CD4-positive, alpha-beta T cell treated with Interleukin-1 beta for 1 hour (primary cell): Measurements from ENCODE around the gene ZNF438.

Experiments
- DNase-seq, 2 donors: peaks; one replicate each; pipeline ENCODE4 v3.0.0-alpha.2; 2020 to 2022

Gene ZNF438

DNA sequence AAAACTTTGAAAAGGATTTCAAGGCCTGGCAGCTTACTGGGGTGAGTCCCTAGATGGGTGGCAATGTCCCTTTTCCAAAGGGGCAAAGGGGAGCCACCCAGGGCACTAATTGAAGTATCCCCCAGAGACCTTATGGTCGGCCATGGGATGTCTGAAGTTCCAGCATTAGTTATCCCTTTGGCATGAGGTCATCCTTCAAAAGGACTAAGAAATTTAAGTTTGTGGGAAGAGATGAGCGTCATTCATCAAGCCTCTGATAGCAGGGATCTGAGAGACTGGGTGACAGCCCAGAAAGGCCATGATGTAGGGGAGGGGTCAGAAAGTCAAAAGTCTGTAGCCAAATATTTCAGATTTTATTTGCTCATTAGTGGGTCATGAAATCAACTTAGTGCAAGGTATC lies 195.3 kb downstream of the ZNF438 start:
- no peak for DNase-seq

DNA sequence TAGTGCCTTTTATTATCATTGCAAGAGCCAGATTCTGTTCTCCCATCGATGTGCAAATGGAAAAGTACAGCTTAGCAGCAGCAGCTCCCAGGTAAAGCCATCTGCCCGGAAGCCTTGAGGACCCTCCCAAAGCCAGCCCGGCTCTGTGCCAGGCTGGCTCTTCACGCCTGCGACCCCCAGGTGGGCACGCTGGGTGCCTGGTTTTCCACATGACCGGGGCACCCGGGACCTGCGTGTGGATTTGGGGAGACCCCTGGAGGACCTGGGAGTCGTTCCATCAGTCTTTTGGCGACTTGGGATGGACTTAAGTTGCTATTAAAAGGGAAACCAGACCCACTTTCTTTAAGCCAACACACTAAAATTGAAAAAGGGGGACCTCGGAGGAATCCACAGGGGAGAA lies 196.5 kb downstream of the ZNF438 start:
- no peak for DNase-seq

DNA sequence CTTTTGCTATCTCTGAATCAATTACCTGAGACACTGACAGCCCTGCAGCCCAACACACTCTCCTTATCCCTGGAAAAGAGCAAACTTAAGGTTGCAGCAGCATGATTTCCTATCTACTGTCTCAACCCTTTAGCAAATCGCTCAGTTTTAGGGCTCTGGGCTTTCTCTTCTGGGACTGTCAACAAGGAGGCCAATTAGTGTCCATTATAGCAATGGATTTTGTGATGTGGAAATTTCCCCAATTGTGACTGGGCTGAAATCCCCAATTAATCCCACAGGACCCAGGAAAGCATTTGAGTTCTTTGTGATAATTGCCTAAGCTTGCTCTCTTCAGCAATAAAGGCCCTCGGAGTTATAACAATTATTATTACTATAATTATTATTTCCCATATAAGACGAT lies 197.0 kb downstream of the ZNF438 start:
- DNase-seq = no peak

DNA sequence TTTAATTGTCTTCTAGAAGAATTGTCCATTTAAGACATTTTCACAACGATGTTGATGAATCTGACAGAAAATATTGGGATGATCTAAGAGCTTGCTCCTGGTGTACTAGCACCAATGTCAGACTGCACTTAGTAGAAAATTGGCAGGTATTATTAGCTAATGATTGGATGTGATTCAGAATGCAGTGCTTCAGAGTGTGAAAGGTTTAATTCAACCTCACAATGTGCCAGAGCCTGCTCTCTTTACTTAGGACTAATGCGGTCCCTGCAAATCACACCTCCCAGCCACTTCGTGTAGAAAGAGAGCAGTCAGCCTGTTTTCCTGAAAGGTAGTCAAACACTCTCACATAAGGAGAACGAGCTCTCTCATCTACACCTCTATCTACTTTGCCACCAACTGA lies 197.5 kb downstream of the ZNF438 start:
- DNase-seq = no peak

DNA sequence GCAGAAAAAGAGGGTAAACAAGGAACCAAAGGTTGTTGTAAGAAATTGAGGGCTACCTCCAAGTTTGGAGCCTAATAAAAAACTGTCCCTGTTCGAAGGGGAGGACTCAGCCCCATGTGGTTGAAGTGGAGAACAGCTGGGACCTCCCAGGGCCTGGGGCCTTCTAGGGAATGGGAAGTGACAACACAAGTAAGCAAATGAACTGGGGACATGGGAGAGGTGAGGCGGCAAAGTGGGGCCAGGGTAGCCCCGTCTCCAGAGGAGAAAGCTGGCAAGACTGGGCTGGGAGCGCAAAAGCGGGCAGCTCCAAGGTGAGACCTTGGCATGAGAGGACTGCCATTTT lies 198.1 kb downstream of the ZNF438 start:
- no peak for DNase-seq

DNA sequence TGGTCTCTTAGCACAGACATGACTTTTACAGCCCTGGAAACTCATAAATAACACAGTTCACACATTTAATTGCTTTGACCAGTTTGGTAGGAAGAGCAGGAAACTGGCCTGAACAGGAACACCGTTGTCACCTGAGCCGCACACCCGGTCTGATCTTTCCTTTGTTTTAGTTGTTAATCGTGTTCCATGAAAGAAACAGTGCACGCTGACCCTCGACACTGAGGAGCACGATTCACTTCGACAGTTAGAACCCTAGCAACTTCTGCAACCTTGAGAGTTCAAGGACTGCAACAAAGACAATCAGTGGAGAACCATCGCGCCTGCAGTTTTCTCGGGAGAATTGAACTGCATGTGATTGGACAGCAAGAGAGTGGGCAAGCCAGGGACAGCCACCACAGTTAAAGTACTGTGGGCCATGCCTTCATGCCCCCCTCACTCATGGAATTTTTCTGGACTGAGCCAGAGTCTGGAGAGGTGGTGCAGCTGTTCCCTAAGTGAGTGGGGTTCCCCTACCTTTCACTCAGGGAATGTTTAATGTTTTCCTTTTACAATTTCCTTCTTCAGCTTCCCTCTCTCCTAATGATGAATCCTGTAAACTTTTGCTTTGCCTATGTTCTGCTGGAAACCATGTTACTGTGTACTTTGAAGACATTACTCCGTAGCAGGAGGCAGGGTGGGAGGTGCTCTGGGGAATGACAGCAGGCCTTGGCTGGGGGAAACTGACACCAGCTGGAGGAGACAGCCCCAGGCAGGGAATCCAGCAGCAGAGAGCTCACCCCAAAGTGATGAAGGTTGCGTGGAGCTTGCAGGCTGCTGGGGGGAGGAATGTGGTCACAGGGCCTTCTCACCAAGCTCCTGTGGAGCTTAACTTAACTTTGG lies 198.7 kb downstream of the ZNF438 start:
- no peak for DNase-seq

DNA sequence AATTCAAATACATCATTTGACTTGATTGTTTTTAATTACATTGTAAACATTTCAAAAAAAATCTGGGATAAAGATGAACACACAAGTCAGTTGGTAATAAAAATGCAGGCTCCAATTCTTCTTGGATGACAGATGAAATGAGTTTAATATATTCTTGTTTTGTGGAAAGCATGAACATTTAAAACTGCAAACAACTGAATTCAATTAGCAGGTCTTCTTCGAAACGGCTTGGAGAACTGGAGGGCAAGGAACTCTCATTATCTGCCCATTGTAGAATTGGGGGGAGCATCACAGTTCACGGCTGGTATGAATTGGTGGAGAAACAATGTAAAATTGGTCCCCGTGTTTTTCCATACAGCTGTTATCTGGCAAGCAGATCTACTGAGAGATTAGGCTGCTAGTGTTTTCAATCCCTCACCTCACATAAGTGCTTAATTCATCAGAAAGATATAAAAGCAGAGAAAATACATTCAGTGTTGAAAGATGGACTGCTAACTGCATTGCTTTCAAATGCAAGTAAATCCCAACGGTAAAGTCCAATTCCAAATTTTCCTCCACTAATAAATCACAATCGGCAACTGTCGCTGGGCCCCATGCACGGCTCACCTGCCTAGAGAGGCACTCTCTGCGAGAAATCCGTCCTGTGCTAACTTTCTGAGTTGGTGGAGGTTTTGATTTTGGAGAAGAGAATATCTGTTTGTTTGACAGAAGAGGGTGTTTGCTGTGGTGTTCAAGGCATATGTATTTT lies 199.5 kb downstream of the ZNF438 start:
- DNase-seq = no peak

DNA sequence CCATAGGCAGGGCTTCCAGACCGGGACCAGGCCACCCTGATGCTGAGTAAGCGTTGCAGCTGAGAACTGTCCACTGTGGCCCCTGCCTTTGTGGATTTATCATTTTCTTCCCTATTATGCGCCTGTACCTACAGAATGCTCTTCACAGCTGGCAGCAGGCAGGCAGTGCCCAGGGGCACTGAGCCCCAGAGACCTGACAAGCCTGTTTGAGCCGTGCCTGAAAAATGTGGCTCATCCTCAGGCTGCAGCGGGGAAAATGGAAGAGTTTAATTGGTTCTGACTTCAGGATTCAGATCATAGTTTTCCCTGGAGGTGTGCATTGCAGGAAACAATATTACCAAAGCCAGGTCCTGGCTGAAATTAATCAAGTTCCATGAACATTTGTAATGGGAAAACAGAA lies 200.2 kb downstream of the ZNF438 start:
- DNase-seq = no peak

DNA sequence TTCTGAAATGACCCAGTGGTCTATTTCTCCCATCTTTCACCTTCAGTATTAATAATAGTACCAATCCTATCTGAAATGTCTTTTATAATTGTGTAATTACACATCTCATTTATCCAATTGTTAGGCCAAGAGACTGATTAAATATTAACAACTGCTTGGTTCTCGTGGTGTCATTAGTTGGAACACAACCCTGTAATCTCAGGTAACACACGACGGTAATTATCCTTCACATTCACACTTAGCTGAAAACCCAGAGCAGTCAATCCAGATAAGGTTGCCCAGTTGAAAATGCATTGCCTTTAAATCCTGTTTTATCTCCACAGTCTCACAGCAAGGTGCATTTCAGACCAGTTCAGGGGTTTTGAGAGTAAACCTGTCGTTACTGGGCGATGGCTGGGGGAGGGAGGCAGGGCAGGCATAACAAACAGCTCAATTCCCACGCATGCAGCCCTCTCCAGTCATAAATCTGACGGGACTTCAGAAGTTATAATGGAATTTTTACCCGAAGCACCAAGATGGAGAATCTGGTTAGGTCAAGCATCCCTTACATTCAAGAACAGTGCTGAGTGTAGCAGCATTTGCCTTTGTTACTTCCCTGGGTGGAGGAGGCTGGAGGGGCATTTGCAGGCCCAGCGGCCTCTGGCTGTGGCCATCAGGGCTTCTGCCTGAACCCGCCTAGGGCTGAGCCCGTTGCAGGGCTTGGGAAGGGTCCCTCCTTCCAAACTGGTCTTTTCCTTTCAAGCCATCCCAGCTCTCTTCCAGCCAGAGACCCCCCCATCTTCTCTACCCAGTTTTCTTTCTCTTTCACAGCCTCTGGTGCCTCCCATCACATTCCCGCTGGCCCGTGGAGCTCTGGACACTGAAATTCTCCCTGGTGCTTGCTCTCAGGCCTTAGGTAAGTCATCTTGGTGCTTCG lies 201.1 kb downstream of the ZNF438 start:
- no peak for DNase-seq

DNA sequence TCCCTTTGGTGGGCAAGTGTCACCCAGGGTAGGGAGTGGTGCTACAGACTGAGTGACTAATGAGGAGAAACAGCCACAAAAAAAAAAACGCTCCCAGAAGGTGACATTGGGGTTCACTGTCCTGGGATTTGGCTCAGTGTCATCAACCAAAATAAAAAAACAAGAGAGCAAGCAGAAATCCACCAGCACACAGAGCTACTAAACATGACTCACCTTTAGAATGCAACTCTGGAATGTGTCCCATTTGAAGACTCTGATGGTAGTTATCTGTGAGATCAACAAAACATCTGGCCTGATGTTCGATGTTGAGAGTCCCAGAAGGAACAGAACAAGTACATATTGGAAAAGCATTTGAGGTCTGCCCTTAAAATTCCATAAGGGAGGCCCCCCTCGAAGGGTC lies 201.8 kb downstream of the ZNF438 start:
- no peak for DNase-seq

DNA sequence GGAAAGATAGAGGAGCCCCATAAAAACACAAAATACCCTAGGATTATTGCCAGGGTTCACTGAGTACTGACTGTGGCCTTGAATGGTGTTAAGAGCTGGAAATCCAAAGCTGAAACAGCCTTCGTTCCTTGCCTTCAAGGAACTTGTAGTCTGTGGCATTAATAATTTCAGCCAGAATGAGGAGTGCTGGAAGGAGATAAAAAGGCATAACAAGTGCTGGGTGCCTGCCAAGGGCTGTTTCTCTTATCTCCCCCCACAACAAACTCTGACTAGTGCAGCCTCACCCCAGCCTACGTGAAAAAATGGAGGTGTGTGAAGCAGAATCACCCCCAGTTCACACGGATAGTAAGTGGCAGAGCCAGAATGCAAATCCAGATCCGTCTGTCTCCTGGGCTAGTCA lies 203.0 kb downstream of the ZNF438 start:
- DNase-seq = no peak

DNA sequence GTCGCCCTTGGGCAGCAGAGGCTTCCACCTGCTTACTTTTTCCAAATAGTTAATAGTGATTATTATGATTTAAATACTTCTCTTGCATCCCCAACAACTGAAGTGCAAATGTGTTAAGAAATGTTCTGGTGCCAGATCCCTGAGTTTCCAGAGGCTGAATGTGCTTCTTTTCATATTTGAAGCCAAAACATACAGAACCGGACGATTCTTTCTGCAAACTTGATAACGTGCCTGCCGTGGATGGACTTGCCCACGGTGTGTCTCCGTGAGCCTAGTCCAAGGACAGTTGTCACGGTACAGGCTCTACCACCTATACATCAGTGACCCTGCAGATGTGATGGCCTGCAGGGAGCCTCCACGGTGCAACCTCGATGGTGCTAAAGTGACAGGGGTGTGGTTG lies 203.5 kb downstream of the ZNF438 start:
- DNase-seq = no peak

DNA sequence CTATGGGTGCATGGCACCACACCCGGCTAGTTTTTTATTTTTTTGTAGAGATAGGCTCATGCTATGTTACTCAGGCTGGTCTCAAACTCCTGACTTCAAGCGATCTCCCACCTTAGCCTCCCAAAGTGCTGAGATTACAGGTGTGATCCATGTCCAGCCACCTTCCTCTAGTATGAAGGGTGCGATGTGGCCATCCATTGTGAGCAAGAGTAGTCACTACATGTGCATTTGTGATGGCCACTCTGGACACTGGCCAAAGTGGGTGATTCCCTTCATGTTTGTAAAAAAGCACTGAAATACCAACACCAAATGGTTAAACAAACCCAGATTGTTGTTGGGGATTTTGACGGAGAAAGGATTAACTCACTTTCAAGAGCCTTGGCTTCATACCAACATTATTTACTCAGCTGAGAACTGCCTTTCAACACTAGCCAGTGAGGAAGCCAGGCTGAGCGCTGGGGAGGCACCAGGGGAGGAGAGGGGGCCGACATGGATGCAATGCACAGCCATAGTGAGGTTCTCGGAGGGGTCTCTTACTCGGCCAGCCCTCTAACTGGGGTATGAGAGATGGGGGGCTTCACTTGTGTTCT lies 204.0 kb downstream of the ZNF438 start:
- no peak for DNase-seq

DNA sequence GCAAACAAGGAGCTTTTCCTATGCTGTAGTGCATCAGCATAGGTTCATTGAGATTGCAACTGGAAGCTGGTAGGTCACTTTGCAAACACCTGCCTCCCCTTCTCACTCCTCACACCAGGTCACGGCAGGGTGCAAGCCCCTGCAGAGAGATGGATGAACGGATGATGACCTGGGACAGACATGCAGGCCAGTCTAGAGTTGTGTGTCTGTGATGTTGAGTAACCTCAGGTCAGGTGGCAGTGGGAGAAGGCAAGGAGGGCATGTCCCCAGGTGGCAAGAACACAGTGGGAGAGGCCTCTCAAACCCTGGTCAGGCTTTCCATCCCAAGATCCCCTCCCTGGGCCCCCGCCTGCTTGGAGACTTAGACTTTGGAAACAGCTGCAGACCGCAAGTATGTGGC lies 205.0 kb downstream of the ZNF438 start:
- no peak for DNase-seq

DNA sequence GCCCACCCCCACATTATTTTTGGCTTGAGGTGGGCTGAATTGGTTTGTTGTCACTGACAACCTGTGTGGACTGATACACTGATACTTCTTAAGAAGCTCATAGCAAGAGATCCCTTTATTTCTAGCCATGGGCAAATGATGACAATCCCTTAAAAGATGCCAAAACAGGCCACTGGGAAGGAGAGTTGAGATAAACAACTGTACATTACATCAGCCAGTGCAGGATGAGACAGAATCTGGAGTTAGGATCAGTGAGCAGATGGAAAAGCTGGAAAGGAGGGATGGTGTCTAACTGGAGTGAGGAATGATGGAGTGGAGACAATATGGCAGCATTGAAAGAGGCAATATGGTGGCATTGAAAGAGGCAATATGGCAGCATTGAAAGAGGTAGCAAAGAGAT lies 206.2 kb downstream of the ZNF438 start:
- no peak for DNase-seq

DNA sequence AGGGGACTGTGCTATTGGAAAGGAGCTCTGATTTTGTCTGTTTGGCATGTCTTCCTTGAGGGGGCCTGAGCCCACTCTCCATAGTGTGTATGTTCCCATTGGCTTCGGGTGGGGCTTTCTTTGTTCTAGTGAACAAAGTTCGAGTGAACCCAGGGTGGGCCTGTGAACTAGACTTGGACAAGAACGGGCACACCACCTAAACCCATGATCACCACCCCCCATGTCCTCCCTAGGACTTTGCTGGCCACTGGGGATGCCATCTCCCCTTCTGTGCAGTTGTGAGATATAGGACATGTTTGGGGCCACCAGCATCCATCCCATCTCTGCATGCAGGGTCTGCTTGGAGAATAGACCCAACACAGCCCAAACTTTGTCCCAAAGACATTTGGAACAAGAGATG lies 206.6 kb downstream of the ZNF438 start:
- DNase-seq = no peak

DNA sequence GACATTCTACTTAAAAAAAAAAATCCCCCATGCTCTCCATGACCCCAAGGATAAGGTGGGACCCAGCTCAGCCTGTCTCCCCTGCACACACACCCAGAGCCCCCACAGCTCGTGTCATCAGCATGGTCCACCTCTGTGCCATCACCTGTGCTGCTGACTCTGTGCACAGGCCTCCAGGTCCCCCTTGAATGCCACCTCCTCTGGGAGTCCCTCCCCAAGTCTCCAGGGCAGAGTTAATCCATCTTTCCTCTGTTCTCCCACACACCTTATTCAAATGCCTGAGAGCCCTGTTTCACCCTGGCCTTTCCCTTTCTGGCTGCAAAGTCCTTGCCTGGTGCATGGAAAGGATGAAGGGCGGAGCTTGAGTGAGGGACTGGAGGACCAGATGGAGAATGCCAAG lies 208.0 kb downstream of the ZNF438 start:
- no peak for DNase-seq

DNA sequence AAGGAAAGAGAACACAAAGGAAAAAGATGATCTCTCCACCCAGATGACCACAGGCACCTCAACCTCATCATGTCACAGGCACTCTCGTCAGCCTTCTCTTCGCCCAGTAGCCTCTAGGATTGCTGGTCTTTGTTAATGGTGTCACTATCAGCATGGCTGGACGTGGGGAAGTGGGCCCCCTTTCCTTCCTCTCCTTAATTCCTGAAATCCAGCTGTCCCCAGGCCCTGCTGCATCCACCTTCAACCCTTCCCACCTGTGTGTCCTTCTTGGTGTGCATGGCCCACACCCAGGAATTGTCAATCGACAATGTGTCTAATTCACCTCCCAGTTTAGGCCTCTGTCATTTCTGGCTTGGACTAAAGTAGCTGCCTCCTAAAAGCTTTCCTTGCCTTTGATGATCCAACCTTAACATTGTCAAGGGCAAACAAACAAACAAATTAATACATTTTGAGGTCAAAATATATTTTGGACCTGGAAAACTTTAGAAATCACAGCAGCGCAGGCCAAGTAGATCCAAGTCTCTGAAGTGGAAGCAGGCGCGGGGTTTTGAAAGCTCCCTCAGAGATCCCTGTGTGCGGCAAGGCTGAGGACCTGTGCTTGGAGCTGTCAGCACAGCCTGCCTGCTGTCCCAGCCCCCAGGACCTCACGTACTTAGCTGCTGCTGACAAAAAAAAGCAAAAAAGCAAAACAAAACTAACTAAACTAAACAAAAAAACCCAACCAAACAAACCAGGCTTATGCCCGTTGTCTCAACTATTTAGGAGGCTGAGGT lies 208.8 kb downstream of the ZNF438 start:
- DNase-seq = no peak

DNA sequence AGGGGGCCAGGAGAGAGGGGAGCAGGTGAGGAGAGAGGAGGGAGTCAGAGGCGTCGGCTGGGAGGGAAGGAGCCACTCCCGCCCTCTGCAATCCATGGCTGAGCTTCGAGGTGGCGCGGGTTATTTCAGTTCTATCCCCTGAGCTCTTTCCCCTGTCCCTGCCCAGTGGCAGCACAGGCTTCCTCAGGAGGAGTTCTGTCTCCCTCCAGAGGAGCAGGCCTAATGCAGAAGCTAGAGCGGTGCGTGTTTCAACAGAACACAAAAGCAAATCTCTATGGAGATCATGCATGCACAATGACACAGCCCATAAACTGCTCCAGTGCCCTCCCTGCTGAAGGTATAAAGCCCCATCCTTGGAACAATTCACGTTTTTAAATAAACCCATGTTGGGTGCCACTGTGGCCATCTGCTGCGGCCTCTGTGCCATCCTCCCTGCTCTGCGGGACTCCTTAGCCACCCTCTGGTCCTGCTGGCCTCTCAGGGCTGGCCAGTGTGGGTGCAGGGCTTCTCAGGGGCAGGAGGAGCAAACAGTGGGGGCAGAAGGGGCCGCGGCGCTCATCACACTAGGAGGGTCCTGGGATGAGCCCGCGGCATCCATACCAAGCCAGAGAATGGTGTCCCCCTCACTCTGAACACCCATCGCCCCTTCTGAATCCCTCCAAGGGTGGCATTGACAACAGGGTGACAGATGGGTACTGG lies 209.5 kb downstream of the ZNF438 start:
- no peak for DNase-seq

DNA sequence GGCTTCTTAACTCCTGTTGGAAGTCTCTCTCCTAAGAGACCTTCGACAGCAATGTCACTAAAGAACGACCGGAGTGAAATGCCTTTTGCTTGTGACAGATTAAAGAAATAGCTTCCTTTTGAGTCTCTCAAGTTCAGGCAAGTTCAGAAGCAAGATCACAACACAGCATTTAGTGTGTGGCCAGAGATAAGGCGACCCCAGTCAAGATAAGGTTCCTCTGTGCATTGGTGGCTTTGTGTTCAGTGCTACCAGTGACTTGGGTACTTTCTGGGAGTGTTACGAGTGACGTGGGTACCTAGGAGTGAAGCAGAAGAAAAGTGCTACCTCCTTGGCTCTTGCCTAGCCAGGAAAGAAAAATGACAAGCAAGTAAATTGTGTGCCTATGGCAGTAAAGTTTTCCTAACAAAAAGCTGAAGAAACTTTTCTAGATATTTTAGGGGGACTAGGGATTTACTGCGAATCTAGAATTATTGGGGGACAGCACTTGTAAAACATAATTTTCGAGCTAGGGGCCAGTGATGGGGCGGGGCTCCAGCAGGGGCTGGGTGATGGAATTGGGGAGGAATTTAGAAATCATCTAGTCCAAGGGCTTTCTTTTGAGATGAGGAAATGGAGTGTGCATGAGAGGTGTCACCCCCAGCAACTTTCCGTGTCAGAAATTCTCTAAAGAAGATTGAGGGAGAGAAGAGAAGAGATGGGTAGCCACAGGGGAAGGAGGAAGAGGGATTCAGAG lies 210.2 kb downstream of the ZNF438 start:
- DNase-seq = no peak
